A172 (cell line): ENCODE results near the gene OR10A3. TPM values are rescaled to one million over a fixed set of nuclear protein-coding genes. Genes with fewer than 3 reads are reported as not detected.
"Not testable (repeated sequence)": the region's sequence is repeated elsewhere in the genome, so short reads cannot be mapped to it uniquely, and the experiment has no call there.

Experiments
- DNase-seq: peaks from one replicate; pipeline ENCODE4 v3.0.0-alpha.2; 2015; ENCODE audit warnings: low spot score
- total RNA-seq: library from RNA; depleted of rRNA; stranded (reverse); fragments of >200 nt; shearing (Covaris generic); gene quantifications from 2 replicates; pipeline ENCODE4 v1.2.3, GENCODE V29; 2014; rRNA removed

The OR10A3 gene, protein sequence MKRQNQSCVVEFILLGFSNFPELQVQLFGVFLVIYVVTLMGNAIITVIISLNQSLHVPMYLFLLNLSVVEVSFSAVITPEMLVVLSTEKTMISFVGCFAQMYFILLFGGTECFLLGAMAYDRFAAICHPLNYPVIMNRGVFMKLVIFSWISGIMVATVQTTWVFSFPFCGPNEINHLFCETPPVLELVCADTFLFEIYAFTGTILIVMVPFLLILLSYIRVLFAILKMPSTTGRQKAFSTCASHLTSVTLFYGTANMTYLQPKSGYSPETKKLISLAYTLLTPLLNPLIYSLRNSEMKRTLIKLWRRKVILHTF
- not detected in 2 replicates for total RNA-seq

DNA sequence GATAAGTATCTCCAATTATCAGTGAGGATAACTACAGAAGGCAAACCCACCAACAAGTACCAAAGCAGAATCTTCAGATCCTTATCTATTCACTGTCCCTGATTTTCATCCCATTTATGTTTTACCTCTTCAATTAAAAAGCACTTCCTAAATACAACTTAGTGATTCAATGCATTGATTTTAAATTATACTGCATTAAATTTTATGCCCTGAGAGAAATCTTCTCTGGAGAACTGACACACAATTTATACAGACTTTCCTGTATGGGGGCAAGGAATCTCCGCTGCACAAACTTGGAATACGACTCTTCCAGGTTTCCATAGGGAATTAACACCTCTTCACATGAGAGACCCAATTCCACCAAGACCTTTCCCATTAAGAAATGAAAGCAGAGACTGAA is at the start of gene OR10A3:
TSS of gene OR10A3 (minus strand) at position 101 of the 400 bp plus-strand sequence. CDS start 2,188 bp downstream, outside the sequence.
- DNase-seq: no peak

DNA sequence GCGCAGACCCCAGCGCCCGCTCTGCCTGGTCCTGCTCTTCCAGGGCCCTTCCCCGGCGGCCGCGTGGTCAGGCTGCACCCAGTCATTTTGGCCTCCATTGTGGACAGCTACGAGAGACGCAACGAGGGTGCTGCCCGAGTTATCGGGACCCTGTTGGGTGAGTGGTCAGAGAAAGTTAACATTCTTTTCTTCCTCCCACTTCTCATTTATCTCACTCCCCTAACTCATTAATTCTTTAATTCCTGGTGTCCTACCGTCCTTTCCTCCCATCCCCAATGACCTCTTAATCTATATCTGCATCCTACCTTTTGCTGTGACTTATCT is 46.0 kb upstream of the OR10A3 start:
- DNase-seq: not testable (repeated sequence)

DNA sequence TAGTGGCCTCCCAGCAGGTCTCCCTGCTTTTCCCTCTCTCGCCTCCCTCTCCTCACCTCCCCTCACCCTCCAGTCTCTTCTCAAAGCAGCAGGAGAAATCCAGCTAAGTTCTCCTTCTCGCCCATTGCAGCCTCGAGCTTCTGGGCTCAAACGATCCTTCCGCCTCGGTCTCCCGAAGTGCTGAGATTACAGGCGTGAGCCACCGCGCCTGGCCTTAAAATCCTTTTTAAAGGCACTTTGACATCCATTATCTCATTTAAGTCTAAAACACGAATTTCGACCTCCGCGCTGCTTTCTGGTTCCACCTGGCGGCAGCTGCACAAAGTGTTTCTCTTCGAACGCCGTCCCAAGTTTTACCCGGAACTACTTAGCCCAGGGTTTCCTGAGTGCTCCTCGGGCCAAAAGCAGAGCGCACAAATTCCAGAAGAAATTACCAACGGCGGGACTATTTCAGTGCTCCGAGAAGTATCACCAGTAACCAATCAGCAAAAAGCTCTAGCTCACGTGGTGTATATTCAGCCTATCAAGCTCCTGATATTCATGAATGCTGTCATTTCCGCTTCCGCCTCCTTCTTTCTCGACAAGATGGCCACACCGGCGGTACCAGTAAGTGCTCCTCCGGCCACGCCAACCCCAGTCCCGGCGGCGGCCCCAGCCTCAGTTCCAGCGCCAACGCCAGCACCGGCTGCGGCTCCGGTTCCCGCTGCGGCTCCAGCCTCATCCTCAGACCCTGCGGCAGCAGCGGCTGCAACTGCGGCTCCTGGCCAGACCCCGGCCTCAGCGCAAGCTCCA is 45.5 kb upstream of the OR10A3 start, which contains the start of gene EIF3F:
TSS of gene EIF3F (plus strand) at position 570 of the 792 bp plus-strand sequence. CDS start at position 586, 16 bp downstream.
- peak; percentile 100 for DNase-seq

DNA sequence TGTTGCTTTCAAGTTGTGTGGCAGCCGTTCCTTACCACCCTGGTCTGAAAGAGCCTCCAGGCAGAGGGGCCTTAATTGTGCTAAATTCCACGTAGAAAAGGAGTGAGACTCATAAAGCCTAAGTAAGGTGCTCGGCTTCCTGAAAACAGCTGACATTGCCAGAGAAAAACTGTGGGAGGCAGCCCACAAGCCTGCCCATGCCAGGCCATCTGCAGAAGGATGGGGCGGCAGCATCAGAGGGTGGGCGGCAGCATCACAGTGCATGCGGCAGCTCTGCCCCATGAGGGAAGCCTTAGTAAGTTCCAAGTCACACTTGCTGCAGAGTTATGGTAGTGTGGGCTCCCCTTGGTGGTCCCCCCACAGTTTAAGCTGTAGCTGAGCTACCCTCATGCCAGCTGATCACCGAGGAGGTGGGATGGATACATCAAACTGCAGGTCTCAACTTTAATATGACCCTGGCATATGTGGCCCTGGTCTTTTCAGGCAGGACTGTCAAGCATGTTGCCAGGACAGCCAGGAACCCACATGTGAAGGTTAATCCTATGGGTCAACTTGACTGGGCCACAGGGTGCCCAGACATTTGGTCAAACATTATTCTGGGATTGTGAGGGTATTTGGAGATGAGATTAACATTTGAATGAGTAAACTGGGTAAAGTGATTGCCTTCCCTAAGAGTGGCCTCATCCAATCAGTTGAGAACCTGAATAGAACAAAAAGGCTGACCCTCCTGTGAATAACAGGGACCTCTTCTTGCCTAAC is 42.5 kb upstream of the OR10A3 start:
- DNase-seq: no peak

DNA sequence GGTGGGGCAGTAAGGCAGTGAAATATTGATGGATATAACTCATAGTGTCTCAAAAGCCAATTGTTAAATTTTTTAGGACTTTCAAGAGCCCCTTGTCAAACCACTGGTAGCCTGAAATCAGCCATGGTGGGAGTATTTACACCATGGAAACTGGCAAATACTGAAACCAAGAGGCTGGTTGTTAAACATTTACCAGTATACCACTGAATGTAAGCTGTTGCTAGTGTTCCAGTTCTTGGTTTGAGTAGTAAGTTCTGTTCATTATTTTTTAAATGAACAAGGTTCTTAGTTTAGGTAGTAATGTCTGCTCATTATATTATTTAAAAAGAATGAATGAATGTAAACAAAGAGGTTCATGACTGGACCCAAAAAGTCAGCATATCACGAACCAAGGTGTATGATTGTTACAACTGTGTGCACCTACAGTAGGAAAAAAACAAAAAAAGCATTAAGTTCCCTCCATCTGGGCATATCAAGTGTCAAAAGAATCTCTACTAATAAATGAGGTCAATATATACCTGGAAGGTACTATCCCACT is 41.1 kb upstream of the OR10A3 start:
- no peak for DNase-seq

DNA sequence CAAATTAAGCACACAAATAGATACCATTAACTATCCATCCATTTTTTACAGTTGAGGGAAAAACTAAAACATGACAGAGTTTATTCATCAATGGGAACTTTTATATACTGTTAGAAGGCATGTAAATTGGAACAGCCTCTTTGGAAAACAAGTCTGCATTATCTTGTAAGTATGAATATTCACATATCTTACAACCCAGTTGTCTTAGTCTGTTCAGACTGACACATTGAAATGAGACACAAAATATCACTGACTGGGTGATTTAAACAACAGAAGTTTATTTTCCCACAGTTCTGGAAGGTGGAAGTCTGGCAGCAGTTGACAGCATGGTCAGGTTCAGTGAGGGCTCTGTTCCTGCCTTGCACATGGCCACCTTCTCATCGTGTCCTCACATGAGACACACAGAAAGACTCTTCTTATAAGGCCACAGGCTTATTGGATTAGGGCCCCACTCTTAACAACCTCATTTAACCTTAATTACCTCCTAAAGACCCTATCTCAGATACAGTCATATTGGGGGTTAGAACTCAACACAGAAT is 40.2 kb upstream of the OR10A3 start:
- no peak for DNase-seq

DNA sequence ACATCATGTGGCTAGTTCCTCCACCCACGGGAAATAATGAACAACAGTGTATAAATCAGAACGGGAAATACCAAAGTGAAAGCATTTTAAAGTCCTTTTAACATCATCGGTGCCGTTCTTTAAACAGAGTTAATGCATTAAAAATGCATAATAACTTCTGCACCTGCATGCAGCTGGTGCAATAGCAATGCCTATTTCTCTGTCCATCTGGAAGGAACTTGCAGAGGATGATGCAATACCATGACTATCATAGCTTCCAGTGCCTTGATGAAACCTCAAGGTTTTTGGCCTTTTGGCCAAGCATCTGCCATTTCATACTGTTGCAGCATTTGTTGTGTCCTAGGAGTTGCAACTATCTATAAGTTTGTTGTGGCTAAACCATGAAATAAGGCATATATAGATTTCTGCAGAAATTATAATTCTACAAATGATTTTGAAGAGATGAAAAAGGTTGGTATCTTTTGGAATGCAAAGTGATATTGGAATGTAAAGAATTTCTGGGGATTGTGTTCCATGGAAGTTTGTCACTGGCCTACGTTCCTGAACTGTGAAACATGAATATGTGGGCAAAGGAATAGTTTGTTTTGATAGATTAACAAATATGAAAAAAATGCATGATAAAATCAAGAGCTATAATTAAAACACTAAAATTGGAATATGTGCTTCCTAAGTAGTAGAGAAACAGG is 35.9 kb upstream of the OR10A3 start:
- peak; percentile 86 for DNase-seq

DNA sequence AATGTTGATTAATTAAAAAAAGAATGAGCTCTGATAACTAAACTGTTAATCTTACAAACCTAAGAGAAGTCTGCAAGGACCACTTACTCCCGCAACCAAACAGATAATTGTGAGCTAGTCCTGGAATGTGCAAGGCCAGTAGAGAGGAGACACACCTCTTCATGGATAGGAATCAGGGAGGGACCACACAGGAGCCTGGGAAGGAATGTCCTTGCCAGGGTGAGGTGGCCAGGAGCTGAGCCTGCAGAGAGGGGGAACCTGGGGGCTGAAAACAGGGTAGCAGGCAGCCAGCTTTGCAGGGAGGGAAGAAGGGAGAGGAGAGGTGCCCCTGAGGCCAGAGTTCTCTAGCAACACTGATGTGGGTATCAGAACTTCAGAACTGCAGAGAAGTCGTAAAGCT is 33.2 kb upstream of the OR10A3 start:
- DNase-seq: peak; percentile 34

DNA sequence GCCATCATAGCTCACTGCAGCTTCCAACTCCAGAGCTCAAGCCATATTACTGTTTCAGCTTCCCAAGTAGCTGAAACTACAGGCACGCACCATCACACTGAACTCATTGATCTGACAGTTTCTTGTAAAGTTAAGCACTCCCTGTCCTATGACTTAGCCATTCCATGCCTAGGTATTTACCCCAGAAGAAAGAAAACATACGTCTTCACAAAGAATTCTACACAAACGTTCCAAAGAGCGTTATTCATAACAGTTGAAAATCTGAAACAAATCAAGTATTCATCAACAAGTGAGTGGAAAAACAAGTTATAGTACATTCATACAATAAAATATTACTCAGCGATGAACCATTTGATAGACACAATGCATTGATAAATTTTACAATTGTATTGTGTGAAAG is 31.5 kb upstream of the OR10A3 start:
- no peak for DNase-seq

DNA sequence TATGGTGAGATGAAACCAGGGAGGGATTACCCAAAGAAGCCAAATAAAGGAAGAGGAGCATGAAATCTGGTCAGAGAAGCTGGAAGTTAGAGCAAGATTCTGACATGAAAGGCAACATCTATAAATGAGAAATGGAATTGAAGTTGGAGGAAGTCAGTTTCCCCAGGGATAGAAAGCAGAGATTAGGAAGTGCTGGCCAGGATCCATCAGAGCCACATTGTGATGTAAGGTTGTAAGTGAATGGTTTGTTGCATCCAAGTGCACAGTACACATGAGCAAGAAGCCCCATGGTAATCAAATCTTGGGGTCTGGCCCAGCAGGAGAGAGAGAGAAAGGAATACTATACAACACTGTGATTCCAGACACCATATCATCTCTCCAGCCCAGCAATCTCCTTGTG is 30.3 kb upstream of the OR10A3 start:
- no peak for DNase-seq

DNA sequence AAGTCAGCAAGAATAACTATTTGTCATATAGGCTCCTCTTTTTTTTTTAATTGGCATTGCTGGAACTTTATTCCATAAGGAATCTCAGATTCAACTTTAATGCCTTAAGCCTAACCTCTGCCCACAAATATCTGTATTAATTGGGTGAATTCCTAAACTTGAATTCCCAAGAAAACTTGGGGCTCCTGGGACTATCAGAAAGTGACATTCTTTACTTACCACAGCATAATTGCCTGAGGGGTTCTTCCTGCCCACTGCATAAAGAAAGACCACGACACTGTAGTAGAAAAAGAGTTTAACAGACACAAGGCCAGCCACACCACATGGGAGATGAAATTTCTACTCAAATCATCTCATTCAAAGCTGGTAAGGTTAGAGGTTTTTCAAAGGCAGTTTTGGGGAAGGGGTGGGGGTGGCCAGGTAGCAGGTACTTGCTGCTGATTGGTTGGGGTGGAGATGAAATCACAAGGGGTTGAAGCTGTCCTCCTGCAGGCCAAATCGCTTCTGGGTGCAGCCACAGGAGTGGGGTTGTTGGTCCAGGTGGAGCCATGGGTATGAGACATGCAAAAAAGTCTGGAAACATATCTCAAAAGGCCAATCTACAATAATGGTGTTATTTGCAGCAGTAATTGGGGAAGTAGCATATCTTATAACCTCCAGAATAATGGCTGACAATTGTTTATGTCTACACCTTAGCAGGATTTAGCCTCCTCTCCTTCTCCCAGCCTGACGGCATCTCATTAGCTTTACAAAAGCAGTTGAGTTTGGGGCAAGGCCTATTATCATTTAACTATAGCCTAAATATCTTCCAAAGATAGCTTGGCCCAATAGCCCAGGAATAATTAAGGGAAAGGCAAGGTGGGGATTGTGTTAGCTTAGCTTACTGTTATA is 28.5 kb upstream of the OR10A3 start:
- peak; percentile 42 for DNase-seq

DNA sequence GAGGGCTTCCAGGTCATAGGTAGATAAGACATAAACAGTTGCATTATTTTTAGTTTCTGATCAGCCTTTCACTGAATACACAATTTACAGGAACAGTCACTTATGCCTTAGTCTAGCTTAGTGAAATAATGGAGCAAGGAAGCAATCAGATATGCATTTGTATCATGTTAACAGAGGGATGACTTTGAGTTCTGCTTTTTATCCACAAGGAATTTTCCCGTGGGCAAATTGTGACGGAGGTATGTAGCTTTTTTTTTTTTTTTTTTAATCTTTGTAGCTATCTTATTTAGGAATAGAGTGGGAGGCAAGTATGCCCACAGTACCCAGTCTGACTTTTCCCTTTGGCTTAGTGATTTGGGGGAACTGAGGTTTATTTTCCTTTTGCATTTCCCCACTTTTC is 27.2 kb upstream of the OR10A3 start:
- no peak for DNase-seq

DNA sequence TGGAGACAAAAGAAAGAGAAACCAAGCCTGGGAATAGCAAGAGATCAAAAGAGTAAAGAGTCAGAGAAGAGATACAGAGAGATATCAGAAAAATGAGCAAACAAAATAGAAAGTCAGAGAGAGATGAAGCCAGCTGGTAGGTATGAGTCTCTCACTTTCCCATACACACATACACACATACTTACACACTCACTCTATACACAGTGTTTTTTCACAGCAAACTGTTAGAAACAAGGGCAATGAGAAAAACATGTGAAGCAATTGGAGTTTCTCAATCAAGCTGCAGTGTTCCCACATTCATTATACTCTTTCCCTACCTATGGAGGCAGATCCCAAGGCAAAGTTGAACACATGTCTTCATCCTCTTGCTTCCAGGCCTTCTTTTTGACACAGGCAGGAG is 26.3 kb upstream of the OR10A3 start:
- no peak for DNase-seq

DNA sequence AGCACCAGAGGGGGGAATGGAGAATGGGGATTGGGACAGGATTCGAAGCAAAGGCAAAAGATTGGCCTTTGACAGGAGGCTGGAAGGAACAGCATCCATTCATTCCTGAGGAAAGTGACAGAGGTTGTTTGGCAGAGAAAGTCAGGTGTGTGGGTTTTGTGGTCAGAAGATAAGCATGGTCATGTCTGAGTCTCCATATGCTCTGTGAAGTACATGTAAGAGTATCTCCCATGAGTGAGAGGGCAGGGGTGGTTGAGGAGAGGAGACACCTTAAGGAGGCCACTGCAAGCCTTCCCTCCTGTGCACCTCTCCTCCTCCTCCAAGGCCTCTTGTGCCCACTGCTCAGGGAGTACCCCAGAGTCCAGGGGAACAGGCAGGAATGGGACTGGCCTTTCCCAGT is 25.6 kb upstream of the OR10A3 start:
- no peak for DNase-seq

DNA sequence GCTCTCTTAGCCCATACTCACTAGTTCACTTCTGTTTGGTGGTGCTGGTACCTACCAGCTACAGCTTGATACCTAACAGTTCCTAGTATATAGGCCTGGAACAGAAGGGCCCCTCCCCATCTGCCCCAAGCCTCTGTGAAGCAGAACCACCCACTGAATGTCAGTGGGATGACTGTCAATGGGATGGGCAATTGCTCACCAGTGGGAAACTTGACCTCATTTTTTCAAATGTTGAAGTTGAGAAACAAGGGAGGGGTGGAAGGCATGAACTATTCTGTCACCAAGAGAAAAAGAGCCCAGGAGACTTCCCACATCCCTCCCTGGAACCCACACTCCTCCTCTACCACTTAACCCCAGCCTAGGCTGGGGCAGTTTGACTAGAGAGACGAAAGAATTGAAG is 23.9 kb upstream of the OR10A3 start, which contains the start of gene NLRP10:
TSS of gene NLRP10 (minus strand) at position 62 of the 400 bp plus-strand sequence. CDS start 1,952 bp downstream, outside the sequence.
- no peak for DNase-seq

DNA sequence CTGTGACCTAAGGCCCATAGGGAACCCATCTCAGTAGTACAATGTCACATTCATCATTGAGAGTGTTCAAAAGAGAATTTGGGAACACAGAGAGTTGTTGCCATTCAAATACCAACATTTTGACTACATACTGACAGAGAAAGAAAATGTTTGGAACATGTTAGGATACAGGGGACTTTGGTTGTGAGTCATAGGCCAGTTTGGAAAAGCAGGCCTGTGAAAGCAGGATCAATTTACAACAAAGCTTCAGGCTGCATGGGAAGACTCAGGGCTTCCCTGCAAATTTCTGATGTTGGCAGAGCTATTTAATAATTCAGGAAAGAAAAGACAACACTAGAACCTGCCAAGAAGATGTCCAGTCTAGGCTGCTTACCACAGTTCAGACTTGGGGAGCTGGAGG is 23.4 kb upstream of the OR10A3 start:
- DNase-seq: no peak

DNA sequence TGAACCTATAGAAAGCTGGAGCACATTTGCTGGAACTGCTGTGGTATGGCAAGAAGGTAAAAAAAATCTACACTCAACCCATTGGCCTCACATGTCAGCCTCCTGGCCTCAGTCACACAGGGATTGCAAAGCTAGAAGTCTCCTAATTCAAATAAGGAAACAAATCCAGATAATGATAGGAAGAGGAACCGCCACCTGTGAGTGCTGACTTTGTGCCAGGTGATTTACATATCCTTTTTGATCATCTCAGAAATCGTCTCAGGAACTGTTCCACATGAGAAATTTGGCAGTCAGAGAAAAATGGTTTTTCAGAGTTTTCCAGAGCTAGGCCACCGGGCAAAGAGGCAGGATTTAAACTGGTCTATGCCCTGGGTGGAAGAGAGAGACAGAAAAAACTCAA is 22.8 kb upstream of the OR10A3 start:
- DNase-seq: no peak

DNA sequence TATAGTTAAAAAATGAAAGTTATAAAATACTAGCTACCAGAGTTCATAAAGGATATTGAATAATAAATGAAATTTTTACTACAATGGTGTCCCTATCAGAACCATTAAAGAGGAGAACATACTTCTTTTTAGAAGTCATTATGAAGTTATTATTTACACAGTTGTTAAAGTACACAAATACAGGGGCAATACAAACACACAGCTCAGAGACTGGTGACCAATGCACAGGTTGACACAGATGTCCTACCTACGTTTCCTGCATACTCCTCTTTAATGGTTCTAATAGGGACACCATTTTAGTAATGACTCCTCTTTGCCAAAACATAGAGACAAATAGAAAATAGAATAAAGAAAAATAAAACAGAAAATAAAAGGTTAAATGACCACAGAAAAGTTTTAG is 13.7 kb upstream of the OR10A3 start:
- DNase-seq: no peak

DNA sequence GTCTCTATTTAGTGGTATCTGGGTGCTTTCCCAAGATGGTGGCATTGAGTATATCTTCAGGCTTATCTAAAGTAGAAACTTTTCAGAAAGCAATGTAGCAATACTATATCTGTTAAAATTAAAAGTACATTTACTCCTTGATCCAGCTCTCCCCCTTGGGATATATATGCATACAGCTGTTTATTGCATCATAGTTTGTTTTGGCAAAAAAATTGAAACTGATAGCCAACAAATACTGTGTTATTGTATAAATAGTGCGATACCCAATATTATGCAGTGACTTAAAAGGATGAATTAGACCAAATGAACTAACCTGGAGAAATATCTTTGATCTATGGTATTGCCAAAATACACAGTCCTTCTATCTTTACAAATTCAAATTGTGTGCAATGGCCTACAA is 8.4 kb upstream of the OR10A3 start:
- no peak for DNase-seq

DNA sequence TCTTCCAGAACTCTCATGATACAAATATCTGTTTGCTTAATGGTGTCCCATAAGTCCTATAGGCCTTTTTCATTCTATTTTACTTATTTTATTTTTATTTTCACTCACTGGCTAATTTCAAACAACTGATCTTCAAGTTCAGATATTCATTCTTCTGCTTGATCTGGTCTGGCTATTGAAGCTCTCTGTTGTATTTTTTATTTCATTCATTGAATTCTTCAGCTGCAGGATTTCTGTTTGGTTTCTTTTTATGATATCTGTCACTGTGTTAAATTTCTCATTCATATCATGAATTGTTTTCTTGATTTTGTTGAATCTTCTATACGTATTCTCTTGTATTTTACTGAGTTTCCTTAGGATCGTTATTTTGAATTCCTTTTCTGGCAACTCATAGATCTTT is 2.6 kb upstream of the OR10A3 start:
- no peak for DNase-seq
